HG02763 (cell line): ENCODE measurements around the gene SSU72.
"Not testable (repeated sequence)": the region's sequence is repeated elsewhere in the genome, so short reads cannot be mapped to it uniquely, and the experiment has no call there.

Experiments used
- ATAC-seq: cut with Tn5 transposase; IDR thresholded peaks from one replicate; pipeline ENCODE4 v1.9.1; 2021; ENCODE audit warnings: mild to moderate bottlenecking, moderate library complexity; ENCODE audit not compliant: unreplicated experiment

The SSU72 gene

DNA sequence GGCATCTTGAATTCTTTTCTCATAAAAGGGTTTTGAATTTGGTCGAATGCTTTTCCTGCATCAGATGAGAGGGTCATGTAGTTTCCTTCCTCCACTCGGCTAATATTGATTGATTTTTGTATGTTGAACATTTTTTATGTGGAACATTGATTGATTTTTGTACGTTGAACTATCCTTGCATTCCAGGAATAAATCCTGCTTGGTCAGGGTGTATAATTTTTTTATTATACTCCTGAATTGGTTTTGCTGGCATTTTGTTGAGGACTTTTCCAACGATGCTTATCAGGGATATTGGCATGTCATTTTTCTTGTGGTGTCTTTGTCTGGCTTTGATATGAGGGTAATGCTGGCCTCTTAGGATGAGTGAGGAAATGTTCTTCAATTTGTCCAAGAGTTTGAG is 42.7 kb downstream of the SSU72 start:
- ATAC-seq = no peak

DNA sequence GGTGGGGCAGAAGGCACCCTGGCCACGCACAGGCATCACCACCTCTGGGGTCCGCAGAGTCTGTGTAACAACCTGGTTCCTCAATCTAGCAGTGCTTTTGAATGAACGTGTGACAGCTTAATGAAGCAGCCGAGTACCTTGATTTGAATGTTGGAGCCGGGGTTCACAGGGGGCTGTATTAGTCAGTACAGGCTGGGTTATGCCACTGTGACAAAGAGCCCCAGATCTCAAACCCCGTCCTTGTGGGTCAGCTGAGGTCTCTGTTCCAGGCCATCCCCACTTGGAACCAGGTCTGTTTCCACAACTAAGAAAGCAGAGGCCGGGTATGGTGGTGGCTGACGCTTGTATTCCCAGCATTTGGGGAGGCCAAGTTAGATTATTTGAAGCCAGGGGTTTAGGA is 44.7 kb downstream of the SSU72 start:
- no peak for ATAC-seq

DNA sequence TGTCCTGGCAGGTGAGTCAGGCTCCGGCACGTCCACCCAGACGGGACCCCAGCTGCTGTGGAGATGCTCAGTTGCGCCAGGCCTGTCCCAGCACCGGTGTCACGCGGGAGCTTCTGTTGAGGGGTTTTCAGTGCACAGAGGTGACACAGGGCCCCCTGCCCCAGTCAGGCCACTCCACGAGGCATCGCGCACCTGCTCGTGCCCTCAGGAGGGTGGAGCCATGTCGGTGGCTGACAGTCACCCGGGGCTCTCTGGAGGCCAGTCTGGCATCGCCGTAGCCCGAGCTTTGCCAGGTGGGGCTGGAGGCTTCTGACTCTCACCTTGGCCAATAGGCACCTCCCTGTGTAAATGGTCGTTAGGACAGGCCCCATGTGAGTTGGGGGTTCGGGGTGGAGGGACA is 45.3 kb downstream of the SSU72 start:
- no peak for ATAC-seq

DNA sequence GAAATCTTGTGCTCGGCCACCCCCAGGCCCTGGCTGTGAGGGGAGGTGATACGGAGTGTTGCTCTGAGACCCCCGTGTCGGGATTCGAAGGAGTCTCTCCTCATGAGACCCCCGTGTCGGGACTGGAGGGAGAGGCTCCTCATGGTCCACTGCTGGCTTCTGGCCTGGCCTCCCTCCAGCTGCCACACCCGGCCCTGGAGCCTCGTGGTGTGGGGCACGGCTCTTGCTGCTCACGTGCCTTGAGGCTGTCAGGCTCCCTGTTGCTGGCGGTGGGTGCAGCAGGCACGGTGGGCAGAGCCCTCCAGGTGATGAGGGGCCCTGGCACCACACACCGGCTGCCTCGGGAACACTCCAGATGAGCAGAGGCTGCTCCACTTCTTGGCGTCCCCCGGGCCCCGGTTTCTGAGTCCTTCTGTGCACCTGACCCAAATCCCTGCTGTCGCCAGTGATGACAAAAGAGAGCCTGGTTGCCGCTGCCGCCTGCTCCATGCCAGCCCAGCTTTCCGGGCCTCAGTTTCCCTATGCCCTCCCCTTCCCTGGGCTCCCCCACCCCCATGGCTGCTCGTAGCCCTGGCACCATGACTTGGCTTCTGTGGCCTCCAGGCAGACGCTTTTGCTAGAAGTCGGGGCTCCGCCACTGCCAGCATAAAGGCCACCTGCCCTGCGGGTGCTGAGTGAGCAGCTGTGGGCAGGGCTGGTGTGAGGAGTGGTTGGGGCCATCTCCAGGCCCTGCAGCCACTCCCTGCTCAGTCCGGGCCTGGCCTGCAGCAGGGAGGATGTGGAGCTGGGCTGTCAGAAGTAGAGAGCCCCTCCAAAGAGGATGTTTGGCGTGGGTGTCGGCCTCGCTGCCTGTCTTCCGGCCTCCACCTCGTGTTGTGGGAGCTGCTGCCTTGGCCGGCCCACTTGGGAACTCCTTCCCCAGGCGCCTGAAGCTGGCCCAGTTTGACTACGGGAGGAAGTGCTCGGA is 46.1 kb downstream of the SSU72 start:
- no peak for ATAC-seq

DNA sequence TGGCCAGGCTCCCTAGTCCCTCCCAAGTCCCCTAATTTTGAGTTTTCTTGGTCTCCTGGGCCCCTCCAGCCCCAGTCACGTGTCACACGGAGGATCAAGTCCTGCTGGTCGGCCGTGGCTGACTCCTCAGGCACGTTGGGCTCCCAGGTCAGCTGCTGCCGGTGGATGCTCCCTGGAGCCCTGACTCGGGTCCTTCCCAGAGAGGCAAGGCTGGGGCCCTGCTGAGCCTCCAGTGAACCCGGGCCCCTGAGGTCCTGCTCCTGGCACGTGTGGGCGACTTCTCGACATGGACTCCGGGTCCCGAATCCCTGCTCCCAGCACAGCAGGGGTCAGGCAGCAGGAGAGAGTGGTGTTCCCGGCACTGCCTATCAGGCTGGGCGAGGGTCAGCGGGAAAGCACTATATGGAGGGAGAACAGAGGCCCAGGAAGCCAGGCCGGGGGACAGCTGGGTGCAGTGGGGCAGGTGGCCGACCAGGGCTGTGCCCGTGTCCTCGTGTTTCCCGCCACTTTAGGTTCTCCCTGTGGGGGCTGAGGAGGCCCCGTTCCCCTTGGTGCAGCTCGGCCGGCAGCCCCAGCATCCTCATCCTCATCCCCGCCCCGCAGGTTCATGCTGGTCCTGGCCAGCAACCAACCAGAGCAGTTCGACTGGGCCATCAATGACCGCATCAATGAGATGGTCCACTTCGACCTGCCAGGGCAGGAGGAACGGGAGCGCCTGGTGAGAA is 47.4 kb downstream of the SSU72 start:
- ATAC-seq = no peak

DNA sequence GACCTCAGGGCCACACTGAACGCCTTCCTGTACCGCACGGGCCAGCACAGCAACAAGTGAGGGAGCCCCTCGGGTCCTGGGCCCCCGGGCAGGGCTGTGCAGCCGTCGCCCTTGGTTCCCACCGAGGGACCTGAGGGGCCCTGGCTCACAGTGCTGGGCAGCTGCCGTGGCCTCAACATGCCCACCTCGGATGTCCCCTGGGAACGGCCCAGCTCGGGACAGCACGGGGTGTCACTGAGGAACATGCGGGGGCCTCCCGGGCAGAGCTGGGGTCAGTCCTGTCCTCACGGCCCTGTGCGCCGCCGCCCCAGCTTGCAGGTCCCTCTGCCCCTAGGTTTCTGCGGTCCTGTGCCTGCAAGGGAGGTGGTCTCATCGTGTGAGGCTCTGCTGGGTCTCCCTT is 48.2 kb downstream of the SSU72 start:
- ATAC-seq = not testable (repeated sequence)

DNA sequence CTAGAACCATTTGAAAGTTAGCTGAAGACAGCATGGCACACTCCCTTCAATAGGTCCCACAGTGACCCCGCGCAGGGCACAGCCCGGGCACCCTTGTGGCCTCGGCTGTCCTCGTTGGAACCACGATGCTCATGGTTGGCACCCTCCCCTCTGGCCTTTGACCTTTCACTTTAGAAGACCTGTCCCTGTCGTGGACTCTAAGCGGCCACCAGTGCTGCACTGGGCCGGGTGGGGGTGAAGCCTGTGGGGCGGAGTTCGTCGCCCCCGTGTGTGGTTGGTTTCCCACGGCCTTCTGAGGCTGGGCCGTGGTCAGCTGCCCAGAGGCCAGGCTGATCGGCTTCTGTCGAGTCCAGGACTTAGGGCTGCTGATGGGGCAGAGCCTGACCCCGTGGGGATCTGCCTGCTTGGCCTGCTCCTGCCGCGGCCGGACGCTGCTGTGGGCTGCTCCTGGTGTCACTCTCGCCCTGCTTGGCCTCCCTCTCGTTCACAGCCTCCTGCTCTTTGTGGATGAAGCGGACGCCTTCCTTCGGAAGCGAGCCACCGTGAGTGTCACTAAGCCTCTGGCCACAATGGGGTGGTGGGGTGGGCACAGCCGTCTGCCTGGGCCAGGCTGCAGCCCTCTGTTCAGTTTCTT is 49.8 kb downstream of the SSU72 start:
- ATAC-seq = not testable (repeated sequence)

DNA sequence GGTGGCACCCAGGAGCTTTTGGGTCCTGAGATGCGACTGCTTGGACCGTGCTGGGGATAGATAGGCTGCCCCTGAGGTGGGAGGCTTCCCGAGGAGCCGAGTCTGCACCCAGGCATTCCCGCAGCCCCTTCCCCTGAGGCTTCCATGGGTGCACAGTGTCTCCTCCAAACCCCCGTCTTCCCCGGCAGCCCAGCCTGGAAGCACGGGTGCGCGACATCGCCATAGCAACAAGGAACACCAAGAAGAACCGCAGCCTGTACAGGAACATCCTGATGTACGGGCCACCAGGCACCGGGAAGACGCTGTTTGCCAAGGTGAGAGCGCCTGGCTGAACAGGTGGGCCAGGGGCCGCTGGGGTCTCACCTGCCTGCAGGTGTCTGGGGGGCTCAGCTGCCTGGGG is 51.0 kb downstream of the SSU72 start:
- not testable (repeated sequence) for ATAC-seq

DNA sequence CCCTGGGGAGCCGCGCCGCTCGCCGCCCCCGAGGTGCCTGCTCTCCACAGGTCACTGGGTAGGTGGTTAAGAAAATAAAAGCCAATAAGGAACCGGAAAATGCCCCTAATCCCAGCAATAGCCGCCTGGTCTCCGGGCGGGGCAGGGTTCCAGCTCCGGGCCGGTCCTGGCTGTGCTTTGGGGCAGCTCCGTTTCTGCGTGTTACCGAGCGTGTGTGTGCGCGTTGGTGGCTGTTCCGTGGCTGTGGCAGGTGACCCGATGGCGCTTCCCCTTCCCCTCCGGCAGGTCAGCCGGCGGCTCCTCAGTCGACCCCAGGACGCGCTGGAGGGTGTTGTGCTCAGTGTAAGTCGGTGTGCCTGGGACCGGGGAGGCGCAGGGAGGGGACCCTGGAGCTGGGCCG is 51.4 kb downstream of the SSU72 start:
- ATAC-seq = not testable (repeated sequence)

DNA sequence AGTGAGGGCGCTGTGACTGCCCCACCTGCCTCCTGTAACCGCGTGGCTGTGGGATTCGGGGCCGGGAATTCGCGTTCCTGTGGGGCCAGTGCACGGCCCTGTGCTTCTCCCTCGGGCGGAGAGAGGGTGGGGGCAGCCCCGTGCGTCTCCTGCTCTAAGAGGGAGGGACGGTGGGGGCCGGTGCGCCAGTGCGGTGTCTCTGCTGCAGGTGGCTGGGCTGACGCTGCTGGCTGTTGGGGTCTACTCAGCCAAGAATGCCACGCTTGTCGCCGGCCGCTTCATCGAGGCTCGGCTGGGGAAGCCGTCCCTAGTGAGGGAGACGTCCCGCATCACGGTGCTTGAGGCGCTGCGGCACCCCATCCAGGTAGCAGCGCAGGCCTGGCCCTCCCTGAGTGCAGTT is 52.1 kb downstream of the SSU72 start:
- ATAC-seq = not testable (repeated sequence)

DNA sequence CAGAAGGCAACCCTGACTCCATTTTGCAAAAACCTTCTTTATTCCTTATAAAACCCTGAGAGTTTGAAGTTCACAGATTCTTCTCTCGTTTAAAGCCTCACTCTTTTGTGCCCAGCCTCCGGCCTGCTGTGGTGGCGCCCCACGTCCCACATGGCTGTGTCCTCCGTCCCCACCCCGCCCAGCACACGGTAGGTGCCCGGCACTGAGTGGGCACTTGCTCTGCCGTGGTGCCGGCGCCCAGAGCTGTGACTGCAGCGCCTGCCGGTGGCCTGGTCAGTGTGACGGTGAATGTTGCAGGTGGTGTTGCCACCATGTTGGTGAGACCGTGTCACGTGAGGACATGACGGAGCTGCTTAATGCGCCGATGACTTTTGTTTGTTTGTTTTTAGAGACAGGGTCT is 53.3 kb downstream of the SSU72 start:
- ATAC-seq = no peak

DNA sequence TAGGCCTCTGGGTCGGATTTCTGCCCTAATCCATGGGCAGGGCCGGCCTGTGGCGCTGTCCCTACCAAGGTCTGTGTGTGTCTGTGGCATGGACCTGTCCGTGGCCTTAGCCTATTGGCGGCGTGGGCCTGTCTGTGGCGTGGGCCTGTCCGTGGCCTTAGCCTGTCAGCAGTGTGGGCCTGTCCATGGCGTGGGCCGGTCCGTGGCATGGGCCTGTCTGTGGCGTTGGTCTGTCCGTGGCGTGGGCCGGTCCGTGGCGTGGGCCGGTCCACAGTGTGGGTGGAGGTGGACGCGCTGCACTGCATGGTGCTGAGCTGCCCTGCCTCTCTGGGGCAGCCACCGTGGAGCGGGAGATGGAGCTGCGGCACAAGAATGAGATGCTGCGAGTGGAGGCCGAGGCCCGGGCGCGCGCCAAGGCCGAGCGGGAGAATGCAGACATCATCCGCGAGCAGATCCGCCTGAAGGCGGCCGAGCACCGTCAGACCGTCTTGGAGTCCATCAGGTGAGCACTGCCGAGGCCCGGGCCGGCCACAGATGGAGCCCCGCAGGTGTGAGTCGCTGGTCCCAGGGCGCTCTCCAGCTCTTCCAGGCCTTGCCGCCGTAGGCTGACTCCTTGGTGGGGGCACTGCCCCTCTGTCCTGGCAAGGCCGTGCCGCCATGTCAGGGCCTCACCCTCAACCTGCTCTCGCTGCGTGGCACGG is 54.7 kb downstream of the SSU72 start:
- ATAC-seq = not testable (repeated sequence)

DNA sequence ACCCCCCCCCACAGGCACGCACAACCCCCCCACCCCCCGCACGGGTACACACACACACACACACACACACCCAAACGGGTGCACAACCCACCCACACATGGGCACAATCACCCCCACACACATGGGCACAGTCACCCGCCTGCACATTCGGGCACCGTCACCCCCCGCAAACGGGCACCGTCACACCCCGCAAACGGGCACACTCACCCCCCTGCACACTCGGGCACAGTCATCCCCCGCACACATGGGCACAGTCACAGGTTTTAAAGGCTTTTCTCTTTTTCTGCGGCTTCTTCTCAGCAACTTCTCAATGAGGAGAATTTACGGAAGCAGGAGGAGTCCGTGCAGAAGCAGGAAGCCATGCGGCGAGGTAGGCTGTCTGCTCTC is 56.0 kb downstream of the SSU72 start:
- not testable (repeated sequence) for ATAC-seq

DNA sequence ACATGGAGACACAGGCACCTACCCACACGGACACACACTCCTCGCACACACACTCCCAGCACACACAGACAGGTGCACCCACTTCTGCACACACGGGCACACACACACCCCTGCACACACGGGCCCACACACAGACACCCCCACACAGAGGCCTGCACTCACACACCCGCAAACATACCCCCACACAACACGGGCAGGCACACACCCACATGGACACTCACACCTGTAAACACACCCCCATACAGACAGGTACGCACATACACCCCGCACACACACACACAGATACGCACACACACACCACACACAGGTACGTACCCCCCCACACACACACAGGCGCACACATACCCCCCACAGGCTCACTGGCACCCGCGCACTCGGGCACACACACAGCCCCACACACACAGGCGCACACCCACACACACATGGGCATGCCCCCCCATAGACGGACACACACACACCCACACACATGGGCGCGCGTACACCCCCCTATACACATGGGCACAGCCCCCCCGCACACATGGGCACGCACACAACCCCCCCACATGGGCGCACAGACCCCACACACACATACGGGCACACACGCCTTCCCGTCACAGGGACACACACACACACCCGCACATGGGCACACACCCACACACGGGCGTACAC is 56.6 kb downstream of the SSU72 start:
- ATAC-seq = no peak

DNA sequence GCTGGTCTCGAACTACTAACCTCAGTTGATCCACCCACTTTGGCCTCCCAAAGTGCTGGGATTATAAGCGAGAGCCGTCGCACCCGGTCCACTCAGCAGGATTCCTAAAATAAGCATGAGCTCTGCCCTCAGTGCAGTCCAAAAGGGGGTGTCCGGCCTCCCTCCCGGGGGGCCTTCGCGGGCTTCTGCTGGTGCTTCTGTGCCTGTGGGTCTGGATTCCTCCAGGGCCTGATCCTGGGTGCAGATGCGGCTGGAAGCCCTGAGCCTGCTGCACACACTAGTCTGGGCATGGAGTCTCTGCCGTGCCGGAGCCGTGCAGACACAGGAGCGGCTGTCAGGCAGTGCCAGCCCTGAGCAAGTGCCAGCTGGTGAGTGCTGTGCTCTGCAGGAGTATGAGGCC is 57.7 kb downstream of the SSU72 start:
- not testable (repeated sequence) for ATAC-seq

DNA sequence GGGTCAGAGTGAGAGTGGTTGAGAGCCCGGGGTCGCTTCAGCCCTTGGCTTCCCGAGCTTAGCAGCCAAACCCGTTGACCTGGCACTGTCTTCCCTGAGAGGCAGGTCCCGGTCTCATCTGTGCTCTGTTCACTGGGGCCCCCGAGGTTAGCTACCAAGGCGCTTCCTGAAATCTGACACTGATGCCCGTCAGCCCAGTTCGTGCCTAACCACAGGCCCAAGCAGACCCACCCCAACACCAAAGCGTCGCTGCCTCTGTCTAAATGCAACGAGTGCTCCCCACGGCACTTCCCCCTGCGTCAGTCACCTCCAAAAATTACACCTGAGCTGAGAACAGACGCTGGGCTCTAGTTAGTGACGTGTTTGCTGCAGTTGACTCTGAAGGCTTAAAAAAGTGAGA is 60.3 kb downstream of the SSU72 start:
- not testable (repeated sequence) for ATAC-seq

DNA sequence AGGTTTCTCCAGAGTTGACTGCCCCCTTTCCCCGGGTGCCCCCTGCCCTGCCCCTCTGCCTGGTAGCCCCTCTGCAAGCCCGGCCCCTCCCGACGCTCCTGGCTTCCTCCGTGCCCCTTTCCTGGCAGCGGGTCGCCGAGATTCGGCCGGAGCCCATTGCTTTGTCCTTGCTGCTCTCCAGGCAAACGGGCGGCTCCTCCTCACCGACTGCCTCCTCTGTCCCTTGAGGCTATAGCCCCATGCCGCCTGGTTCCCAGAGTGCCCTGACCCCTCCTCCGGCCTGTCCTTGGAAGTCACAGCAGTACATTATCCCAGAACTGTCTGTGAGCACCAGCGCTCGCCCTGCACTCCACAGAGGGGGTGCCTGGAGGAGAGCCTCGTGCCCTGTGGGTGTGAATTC is 61.0 kb downstream of the SSU72 start:
- not testable (repeated sequence) for ATAC-seq

DNA sequence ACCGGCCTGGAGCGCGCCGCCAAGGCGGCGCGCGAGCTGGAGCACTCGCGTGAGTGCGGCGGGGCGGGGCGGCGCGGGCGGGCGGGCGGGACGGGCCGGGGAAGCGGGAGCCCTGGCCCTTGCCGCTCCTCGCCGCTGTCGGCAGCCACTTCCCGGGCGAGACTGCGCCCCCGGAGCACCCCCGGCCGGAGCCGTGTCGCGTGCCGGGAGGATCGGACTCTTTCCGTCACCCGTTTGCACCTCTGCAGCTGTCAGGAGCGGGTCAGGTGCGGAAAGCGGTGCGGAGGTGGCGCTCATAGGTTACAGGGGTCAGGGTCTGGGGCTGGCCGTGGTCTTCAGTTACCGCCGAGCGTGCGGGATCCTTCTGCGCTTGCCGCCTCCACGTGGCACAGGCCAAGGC is 62.2 kb downstream of the SSU72 start:
- peak; percentile 6 for ATAC-seq

DNA sequence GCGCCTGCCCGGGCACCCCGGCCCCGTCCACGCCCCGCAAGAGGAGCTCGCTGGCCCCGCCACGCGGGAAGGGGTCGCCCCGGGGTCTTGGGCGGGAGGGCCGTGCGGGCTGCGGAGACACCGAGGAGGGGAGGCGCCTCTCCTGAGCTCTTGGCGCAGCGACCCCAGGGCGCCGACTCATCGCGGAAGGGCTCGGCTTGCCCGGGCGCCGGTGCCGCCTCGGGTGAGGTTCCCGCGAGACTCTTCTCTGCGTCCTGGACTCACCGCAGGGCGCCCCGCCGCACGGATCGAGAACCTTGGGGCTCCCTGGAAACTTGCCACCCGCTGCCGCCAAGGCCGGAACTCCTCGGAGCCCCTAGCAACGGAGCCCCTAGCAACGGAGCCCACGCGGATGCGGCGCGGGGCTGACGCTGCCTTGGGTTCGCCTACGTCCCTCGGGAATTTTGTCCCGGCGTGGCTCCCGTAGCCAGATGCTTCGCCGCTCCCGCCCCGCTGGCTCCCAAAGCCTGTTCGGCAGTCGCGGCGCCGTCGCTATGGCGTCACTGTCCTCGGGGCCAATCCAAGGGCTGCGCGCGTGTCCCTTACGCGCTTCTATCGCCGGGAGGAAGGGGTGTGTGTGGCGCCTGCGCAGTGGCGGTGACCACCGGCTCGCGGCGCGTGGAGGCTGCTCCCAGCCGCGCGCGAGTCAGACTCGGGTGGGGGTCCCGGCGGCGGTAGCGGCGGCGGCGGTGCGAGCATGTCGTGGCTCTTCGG is 63.0 kb downstream of the SSU72 start, which contains the start of gene ATAD3A:
Gene ATAD3A (plus strand): TSS at position 630 of the 753 bp plus-strand sequence. CDS start 107 bp downstream, at position 737.
- ATAC-seq = peak; percentile 90
